HG03442 (cell line): ENCODE data around the gene NT5DC3.

ENCODE experiments used
- ATAC-seq: cut with Tn5 transposase; IDR thresholded peaks from one replicate; pipeline ENCODE4 v1.9.1; 2021; ENCODE audit warnings: mild to moderate bottlenecking, moderate library complexity; ENCODE audit not compliant: unreplicated experiment

NT5DC3 gene

GRCh38 chr12:103756443-103756842, 84.6 kb downstream of the NT5DC3 start:
- ATAC-seq = no peak

DNA sequence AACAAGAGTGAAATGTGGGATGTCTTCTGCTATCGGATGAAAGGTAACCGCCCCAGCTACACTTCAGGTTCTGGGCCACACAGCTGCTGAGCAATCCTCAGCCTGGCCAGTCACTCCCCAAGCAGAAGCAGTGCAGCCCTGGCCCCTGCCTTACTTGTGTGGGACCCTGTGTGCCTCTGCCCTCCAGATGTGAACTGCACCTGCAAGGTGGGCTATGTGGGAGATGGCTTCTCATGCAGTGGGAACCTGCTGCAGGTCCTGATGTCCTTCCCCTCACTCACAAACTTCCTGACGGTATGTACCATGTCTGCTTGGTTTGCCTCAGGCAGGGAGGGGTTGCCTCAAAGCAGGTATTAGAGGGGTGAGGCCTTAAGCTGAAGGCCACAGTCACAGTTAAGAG, 85.6 kb downstream of the NT5DC3 start:
- no peak for ATAC-seq

GRCh38 chr12:103751600-103751999, 89.4 kb downstream of the NT5DC3 start:
- ATAC-seq = no peak

DNA sequence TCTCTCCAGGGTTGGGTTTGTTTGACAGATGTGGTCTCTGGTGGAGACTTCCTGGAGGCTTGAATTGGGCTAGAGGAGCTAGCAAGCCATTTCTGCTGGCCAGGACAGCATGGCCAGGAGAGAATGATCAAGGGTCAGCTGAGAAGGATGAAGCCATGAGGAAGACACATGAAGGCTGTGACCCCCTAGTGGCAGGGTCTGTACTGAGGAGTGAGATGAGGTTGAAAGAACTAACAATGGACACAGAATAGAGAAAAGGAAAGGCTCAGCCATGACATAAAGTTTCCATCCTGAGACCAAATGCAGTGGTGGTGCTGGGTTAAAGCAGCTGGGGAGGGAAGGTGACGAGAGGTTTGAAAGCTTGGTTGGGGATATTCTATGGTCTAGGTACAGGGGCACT, 89.9 kb downstream of the NT5DC3 start:
- no peak for ATAC-seq

DNA sequence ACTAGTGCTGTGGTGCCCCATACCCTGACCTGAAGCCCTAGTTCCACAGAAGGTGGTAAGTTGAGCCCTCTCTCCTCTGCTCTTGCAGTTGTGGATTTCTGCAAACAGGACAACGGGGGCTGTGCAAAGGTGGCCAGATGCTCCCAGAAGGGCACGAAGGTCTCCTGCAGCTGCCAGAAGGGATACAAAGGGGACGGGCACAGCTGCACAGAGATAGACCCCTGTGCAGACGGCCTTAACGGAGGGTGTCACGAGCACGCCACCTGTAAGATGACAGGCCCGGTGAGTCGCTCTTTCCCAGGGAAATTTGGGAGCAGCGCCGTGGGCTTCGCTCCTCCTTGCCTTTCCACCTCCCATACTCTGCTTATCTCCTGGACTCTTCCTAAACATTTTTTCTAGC, 92.2 kb downstream of the NT5DC3 start:
- ATAC-seq = no peak

DNA sequence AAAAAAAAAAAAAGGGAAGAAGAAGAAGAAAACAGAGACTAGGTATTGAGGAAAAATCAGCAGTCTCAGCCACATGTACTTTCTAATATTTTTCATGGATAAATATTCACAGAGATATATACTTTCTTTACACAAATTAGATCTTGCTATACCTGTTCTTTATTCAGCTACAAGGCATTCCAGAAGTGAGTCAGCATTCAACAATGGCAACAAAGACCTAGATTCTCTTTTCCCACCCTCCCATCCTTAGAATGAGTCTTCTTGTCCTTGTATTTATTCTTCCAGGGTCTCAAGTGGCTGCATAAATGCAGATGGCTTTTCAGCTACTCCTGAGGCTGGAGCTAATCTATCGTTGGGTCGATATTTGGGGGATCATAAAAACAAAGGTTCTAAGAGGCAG, 93.0 kb downstream of the NT5DC3 start:
- ATAC-seq = no peak

GRCh38 chr12:103745962-103746361, 95.1 kb downstream of the NT5DC3 start:
- ATAC-seq = no peak

GRCh38 chr12:103743788-103744187, 97.2 kb downstream of the NT5DC3 start:
- no peak for ATAC-seq

DNA sequence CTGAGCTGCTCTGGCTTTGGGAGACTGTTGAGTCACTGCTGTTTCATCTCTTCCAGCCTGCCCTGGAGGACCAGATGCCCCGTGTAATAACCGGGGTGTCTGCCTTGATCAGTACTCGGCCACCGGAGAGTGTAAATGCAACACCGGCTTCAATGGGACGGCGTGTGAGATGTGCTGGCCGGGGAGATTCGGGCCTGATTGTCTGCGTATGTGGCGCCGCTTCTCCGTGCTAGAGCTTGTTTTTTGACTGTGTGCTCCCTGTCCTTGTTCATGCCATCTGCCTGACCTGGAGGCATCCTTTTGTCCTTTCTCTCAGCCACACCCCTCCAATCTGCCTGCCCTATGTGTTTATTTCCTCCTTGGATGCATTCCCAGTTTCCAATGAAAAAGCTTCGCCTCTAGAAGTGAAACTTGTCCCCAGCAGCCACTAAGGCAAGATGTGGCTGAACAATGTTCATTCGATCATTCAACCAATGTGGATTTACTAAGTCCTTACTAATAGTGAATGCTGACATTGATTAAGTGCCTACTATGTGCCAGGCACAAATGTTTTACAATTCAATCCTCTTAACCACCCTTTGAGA, 98.6 kb downstream of the NT5DC3 start:
- ATAC-seq = no peak

- ATAC-seq = no peak
These were observed 103.2 kb downstream of the NT5DC3 start for GRCh38 chr12:103737881-103738280.

DNA sequence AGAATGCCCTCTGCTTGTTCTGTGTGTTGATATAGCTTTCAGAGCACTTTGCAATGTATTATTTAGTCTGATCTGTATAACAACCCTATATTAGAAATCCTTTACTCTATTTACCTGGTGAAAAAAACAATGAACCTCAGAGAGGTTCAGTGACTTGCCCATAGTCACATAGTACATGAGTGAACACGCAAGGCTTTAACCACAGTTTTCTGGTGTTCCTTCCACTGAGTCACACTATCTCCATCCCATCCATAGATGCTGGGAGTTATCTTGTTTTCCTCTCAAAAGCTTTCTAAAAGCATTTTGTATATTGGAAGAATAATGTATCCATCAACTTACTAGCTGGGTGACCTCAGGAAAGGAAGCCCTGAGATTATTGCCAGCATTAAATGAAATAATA, 104.5 kb downstream of the NT5DC3 start:
- no peak for ATAC-seq

- no peak for ATAC-seq
These were observed 105.7 kb downstream of the NT5DC3 start for GRCh38 chr12:103735291-103735690.

- ATAC-seq = no peak
These were observed 106.2 kb downstream of the NT5DC3 start for GRCh38 chr12:103734863-103735262.

DNA sequence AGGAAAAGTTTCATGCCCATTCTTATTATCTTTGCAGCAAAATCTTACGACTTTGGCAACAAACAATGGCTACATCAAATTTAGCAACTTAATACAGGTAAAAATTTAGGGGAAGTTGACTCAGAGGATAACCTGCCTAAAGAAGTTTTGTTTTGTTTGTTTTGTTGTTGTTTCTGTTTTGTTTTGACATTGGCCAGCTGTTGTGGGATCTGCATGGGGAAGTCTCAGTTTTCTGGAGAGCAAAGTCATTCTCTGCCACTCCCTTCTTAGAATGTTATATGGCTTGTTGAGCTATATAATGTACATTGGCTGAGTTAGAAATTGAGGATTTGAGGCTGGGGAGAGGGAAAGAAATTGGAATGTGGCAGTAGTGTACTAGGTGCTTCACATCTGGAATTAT, 109.5 kb downstream of the NT5DC3 start:
- ATAC-seq = no peak

DNA sequence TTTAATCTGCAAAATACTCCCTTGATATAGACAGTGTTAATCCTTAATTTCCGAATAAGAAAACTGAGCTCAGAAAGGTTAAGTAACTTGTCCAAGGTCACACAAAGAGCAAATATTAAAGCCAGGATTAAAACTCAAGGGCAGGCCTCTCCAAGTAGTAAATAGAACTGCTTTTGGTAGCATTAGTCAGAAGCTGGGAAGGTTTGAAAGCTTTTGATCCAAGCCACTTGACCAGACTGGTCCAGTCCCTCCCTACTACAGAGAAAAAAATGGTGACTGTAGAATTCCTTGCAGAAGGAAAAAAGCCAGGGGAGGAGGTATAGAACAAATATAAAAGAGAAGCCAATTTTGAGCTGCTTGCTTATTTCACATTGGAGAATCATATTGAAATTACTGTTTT, 111.5 kb downstream of the NT5DC3 start:
- no peak for ATAC-seq

- no peak for ATAC-seq
These were observed 112.7 kb downstream of the NT5DC3 start for GRCh38 chr12:103728323-103728722.

- no peak for ATAC-seq
These were observed 113.4 kb downstream of the NT5DC3 start for GRCh38 chr12:103727638-103728037.

DNA sequence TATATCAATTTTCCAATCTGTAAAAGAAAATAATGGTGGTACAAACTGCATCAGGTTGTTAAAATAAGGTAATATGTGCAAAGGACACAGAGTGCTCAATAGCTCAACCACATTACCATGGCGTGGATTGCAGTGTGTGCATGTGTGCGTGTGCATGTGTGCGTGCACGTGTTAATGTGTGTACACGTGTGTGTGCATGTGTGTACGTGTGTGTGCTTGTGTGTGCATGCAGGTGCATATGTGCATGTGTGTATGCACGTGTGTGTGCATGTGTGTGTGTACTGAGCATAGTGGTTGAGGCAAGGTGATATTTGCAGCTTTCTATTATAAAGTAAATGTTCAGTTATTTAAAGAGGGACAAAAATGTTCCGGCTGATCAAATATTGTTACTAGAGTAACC, 115.6 kb downstream of the NT5DC3 start:
- ATAC-seq = no peak
